Skeletal muscle cell (primary cell): ENCODE data around the gene TEX261.
"Not testable (repeated sequence)": the region's sequence is repeated elsewhere in the genome, so short reads cannot be mapped to it uniquely, and the experiment has no call there.

Source experiments
- DNase-seq: peaks from one replicate; pipeline ENCODE4 v3.0.0-alpha.2; 2010; ENCODE audit warnings: low read depth
- H3K4me3 ChIP-seq: 2 replicates; pipeline ENCODE4 v1.5.1; 2011; ENCODE audit warnings: low read depth, mild to moderate bottlenecking, control low read depth, low read length, moderate library complexity

Gene TEX261

DNA sequence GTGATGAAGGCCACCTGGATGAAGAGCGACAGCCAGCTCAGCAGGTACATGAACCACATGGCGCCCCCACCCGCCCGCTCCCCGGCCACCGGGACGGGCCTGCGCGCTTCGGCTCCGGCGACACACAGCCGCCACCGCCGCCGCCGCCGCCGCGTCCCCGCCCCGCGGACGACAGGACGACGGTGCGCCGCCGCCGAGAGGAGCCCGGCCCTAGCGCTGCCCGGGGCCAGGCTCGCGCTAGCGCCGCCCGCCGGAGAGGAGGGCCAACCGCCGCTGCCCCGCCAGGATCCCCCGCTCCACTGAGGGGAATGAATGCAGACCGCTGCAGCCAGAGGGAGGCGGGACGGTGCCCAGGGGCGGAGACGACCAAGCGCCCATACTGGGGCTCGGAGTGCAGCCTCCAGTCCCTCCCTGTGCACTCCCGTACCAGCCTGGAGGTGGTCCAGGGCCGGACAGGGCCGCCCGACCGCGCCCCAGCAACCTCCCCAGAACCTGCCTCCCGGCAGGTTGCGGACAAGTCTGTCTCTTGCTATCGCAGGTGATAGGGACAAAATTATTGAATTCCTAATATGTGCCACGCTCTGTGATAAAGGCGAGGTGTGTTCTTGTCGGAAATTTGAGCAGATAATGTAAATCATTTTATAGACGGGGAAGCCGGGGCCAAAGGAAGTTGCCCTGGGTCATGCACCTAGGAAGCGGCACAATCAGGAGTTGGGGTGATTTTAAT is at the start of gene TEX261:
Gene TEX261, minus strand, starts transcription at position 175 of the 727 bp plus-strand sequence. Its CDS starts 116 bp downstream, at position 59.
- peak; percentile 41 for DNase-seq
- H3K4me3 ChIP-seq, result peak within 1 kb of the TSS; percentile 90

DNA sequence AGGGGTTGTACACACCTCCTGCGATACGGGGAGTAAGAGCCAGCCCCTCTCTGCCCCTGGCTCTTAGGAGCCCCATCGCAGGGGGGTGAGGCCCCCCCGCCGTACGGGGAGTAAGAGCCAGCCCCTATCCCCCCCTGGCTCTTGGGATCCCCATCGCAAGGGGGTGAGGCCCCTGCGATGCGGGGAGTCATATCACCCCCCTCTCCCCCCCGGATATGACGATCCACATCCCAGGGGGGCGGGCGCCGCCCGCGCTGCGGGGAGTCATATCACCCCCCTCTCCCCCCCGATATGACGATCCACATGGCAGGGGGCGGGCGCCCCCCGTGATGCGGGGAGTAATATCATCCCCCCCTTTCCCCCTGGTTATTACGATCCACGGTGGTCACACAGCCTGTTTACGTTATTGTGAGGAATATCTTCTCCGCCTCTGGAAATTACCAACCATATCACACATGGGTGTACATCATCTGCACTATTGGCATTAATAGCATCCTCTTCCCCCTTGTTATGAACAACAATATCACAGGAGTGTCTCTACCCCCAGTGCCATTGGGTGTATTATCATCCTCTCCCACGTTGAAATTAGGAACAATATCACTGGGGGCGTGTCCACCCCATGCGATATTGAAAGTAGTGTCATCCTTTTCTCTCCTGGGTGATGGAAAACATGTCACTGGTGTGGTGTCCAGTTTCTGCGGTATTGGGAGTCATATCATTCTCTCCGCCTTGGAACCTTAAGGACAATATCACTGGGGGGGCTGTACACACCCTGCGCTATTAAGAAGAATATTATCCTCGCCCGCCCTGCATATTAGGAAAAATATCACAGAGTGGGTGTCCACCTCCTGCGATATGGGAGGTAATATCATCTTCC is 49.1 kb upstream of the TEX261 start:
- no peak for DNase-seq
- no peak overlapping the region for H3K4me3 ChIP-seq

DNA sequence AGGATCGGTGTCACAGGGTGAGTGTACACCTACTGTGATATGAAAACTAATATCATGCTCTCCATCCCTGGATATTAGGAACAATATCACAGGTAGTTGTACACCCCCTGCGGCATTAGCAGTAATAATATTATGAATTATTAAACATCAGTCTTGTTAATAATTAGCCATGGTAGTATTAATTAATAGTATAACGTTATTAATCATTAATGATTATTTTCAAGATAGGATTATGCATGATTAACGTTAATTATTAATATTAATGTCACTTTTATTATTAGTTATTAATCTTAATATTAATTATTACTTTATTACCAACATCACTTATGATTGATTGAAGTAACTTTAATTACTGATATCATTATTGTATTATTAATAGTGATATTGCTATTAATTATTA is 47.6 kb upstream of the TEX261 start:
- DNase-seq, result no peak

DNA sequence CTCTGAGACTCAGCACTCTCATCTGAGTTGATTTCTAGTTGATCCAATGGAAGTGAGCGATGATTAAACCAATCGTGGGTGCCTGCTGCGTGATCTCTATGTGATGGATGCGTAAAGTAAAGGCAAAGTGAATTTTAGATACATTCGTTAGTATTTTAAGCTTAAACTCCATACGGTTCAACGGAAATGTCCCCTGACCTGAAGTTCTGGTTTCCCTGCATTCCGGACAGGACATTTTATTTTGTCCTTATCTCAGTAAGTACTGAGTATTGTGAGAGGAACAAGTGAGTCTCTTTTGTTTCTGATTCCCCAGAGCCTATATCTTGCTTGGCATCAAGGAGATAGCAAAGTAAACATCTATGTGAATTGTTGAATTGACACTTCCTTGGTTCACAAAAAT is 41.6 kb upstream of the TEX261 start:
- DNase-seq, H3K4me3 ChIP-seq: not testable (repeated sequence)

More for the DNA sequence above, 47.6 kb upstream of the TEX261 start:
- no peak overlapping the region for H3K4me3 ChIP-seq

DNA sequence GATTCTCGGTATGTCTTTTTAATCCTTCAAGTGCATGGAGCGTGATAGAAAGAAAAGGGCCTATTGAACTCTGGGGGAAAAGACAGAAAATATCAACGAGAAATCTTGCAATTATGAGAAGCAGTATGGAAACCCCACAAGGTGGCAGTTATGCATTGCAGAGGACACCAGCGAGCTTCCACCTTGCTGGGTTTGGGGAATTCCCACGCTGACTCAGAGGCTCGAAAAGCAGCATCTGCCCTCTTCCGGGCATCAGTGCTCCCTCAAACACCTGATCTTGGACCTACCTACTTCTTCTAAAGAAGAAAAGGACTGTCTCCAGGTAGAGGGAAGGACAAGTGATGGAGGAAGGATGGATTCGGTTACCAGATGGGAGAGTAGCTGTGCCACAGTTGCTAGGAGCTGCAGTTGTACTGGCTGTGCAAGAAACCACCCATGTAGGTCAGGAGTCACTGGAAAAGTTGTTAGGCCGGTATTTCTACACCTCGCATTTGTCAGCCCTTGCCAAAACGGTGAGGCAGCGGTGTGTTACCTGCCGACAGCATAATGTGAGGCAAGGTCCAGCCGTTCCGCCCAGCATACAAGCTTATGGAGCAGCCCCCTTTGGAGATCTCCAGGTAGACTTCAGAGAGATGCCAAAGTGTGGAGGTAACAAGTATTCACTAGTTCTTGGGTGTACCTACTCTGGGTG is 29.0 kb upstream of the TEX261 start:
- DNase-seq, H3K4me3 ChIP-seq: not testable (repeated sequence)

DNA sequence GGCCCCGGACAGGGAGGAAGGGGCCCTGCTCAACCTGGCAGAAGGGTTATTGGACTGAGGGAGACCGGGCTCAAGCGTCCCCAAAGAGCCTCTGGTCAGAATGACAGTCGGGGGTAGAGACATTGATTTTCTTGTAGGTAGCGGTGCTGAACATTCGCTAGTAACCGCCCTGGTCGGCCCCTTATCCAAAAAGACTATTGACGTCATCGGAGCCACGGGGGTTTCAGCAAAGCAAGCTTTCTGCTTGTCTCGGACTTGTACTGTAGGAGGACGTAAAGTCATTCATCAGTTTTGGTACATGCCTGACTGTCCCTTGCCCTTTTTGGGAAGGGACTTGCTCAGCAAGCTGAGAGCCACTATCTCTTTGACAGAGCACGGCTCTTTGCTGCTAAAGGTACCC is 26.7 kb upstream of the TEX261 start:
- not testable (repeated sequence) for H3K4me3 ChIP-seq, DNase-seq

DNA sequence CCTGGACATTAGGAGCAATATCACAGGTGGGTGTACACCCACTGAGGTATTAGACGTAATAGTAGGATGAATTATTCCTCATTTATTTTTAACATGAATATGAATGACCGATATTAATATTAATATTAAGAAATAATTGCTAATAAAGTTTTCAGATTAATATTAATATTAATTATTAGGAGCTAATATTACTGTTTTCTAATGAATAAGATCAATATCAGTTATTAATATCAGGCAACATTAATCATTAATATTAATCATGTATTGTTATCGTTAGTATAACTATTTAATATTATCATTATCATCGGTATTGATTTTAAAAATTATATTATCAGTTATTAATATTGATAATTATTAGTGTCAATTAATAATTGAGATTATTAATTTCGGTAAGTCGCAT is 25.3 kb upstream of the TEX261 start:
- H3K4me3 ChIP-seq, DNase-seq: not testable (repeated sequence)

DNA sequence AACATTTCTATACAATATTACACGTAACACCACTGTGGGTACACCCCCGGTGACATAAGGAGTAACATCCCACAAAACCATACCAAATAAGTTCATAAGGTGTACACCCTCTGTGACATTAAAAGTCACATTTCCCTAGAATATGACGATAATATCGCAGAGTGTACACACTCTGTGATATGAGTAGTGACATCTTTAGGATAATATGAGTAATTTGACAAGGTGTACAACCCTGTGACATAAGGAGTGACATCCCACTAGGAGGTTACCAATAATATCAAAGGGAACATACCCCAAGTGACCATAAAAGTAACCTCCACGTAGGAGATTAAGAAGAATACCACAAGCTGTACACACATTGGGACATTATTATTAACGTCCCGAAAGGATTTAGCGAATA is 24.0 kb upstream of the TEX261 start:
- DNase-seq, result no peak

DNA sequence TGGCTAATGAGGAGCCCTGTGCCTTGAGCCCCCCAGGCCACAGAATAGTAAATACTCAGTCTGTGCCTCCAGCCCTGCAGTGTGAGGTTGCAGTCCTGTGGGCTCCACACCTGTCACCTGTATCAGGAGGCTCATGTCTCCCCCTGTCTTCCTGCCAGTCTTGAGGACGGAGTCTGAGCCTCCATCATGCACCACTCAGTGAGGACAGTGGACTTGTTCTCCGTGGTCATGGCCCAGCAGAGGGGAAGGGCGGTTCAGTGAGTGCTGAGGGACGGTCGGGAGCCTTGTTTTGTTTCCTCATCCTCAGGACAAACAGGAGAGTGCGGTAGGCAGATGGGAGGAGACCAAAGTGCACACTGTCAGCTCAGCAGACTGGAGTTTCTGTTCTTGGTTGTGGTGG is 17.1 kb upstream of the TEX261 start:
- H3K4me3 ChIP-seq, DNase-seq: not testable (repeated sequence)

More for the DNA sequence above, 24.0 kb upstream of the TEX261 start:
- H3K4me3 ChIP-seq, result no peak overlapping the region

DNA sequence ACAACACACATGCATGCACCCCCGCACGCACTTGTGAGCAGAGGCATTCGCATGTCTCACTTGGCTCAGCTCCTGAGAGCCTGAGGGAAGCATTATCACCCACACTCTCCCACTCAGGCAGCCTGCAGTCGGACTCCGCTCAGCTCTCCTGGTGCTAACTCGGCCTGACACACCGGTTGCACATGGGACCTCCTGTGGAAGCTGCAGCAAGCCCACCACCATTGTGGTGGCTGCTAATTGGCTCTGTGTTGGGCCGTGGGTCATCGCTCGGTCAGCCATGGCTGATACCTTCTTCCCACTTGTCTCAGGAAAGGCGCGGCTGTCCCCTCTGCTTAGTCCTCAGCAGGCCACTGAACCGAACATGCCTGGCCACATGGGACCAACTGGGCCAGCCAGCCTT is 13.7 kb upstream of the TEX261 start:
- no peak overlapping the region for H3K4me3 ChIP-seq
- no peak for DNase-seq

DNA sequence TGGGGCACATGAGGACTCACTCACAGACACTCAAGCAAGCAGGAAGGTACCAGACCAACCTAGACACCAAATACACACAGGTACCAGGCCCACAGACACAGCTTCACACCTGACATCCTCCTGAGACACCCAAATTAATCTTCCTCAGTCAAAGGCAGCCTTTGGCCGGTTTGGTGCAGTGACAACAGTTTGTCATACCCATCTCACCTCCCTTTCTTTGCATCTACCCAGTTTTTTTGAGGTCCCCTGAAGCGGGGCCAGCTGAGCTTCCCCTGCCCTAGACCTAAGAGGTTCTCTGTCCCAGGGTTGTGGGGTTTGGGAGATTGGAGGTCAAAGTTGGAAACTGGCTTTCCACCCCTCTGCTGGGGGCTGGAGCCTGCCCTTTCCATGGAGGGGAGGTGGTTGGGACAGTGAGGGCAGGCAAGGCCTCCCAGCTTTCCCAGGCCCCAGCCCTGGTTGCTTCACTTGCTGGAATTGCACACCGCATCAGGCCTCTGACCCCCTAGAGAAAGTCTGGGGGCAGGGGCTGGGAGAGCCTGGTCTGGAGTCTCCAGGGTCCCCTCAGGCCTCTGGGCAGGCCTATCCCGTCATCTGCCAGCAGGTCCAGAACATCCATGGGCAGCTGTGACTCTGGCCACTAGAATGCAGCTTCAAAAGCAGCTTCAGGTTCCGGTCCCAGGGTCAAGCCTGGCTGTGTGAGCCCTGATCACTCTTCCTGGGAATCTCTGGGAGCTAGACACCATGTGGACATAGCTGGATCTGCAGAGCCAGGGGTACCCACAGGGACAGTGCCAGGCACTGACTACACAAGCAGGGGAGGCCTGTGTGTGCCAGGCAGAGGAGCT is 12.5 kb upstream of the TEX261 start:
- H3K4me3 ChIP-seq, result no peak overlapping the region
- DNase-seq, result no peak

DNA sequence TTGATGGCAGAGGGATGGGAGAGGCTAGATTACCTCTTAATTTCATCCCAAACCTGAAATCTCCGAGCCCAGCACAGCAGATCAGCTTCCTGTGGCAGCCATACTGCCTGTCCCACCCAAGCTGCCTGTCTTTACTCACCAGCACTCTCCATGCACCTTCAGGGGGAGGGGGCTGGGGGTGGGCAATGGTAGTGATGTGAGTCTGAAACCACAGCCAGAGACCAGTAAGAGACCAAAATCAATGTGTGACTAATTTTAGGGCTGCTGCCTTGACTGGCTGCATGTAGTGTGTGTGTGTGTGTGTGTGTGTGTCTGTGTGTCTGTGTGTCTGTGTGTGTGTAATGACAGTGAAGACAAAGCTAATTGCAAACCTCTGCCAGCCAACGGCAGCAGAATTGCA is 11.7 kb upstream of the TEX261 start:
- no peak overlapping the region for H3K4me3 ChIP-seq
- no peak for DNase-seq

DNA sequence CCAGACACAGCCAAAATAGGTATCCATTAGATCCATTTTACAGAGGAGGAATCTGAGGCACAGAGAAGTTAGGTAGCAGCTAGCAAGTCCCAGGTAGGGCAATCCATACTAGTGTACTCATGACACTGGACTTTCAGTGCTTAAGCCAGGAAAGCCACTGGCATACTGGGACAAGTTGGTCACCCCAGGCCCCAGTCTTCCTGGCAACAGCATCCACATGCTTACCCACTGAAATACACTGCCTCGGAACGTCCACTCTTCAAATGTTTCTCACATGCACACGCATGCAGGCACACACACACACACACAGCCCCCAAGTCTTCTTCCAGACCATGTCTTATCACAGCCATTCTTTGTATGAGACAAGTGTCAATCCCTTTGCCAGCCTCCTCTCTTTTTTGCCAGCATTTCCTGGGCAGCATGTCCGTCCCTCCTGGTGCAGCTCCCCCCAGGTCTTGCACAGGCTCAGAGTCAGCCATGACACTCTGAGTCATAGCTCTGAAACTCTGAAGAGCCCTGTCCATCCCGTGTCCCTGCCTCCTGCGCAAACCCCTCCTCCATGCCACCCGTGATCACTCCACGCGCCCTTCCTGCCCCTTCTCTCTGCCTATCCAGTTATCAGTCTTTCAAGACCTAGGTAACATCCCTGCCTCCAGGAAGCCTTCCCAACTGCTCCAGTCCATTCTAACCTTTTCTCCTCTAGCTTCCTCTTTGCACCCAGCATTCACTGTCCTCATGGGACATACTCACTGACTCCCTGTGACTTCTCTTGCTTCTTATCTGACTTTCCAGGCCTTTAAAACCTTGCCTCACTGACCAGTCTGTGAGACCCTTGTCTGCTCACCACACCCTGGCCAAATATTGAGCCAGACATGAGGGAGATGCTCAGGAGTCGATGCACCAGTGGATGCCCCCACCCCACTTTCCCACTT is 10.9 kb upstream of the TEX261 start:
- no peak for DNase-seq
- no peak overlapping the region for H3K4me3 ChIP-seq

DNA sequence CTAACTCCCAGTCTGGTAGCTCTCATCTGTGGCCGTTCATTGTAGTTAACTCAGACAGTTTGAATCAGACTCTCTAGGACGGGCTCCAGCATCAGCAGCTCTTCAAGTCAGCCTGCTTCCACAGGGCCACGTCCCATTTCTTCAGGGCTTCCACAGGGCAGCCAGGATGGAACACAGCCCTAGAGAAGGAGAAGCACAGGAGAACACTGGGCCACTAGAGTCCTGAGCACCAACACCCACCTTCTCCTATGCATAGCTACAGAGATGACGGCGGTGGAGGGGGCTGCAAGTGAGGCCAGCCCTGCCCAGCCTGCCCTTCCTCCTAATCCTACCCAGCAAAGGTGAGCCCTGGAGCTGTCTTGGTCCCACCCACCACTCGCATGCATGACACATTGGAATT is 10.2 kb upstream of the TEX261 start:
- no peak overlapping the region for H3K4me3 ChIP-seq
- DNase-seq, result no peak

DNA sequence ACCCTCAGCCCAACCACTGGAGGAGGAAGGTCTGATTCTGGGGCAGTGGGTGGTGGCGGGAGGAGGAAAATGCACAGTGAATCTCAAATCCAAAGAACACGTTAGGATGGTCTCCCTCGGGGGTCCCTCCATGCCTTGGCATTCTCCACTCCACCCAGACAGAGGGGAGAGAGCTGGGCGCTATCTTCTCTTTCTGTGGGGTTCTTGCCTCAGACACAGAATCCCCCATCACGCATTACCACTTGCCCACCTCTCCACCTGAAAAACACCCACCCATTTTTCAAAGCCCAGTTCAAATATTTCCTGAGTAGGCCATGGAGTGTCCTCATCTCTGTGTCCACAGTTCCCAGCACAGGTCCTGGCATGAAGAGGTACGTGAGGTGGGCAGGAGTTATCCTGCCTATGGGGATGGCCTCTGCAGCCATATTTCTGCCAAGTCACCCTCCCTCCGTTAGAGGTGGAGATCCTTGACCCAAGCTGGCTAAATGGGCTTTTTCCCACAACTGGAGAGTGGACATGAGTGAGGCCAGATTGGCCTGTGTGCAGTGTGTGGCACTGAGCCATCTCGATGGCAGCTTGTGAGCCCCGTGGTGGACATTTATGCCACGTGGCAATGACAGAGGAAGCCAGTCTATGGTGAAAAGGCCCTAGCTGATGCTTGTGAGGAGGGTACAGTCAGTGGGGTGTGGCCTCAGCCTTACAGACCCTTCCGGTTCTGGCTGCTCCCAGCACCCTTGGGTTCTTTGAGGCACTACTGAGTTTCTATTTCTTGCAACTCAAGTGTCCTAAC is 9.5 kb upstream of the TEX261 start:
- no peak for DNase-seq

DNA sequence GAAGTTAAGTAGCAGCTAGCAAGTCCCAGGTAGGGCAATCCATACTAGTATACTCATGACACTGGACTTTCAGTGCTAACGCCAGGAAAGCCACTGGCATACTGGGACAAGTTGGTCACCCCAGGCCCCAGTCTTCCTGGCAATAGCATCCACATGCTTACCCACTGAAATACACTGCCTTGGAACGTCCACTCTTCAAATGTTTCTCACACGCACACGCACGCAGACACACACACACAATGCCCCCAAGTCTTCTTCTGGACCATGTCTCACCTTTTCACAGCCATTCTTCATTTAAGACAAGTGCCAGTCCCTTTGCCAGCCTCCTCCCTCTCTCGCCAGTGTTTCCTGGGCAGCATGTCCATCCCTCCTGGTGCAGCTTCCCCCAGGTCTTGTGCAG is 8.7 kb upstream of the TEX261 start:
- DNase-seq, result no peak
- H3K4me3 ChIP-seq, result no peak overlapping the region

More for the DNA sequence above, 9.5 kb upstream of the TEX261 start:
- H3K4me3 ChIP-seq, result no peak overlapping the region

DNA sequence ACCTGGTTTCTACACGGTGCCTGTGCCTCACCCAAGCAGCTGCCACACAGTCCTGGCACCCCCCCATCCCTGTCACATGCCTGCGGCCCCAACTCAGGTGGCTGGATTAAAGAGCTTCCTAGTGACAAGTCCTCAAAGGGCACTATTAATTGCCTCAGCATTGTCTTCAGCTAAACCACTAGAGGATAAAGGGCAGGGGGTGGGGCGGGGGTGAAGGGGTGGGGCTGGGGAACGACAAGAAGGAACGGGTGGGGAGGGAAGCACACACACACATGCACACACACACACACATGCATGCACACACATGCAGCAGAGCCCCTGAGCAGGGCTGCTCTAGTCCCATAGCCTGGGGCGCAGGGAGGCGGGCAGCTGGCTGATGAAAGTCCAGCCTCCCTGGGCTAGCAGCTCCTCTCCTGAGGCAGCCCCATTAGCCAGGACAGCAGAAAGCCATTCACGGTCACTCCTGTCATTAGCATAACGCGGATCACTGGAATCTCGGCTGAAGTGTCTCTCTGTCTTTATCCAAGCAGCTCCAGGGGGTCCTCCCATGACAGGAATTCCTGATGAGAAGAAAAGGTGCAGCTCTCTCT is 7.4 kb upstream of the TEX261 start:
- no peak overlapping the region for H3K4me3 ChIP-seq
- no peak for DNase-seq
